ENCODE results near the gene BHLHA15.

Gene BHLHA15

GRCh38 chr7:98211221-98211675, at the start of gene BHLHA15:
BHLHA15 (plus strand) TSS chr7:98211439; CDS start chr7:98212310, 871 bp downstream.
- peak; percentile 38 for DNase-seq

GRCh38 chr7:98162758-98163157, 48.5 kb upstream of the BHLHA15 start:
- no peak for DNase-seq

- DNase-seq: no peak
These were observed 48.0 kb upstream of the BHLHA15 start for GRCh38 chr7:98163269-98163668.

- no peak for DNase-seq
These were observed 47.3 kb upstream of the BHLHA15 start for GRCh38 chr7:98163704-98164494.

GRCh38 chr7:98165827-98166667, 45.2 kb upstream of the BHLHA15 start:
- DNase-seq: peak; percentile 58

GRCh38 chr7:98166668-98166970, 44.6 kb upstream of the BHLHA15 start:
- no peak for DNase-seq

GRCh38 chr7:98167653-98168052, 43.6 kb upstream of the BHLHA15 start:
- DNase-seq: no peak

- DNase-seq: peak; percentile 45
These were observed 42.9 kb upstream of the BHLHA15 start for GRCh38 chr7:98168181-98168903.

- no peak for DNase-seq
These were observed 42.2 kb upstream of the BHLHA15 start for GRCh38 chr7:98168904-98169621.

GRCh38 chr7:98170966-98171365, 40.3 kb upstream of the BHLHA15 start:
- no peak for DNase-seq

GRCh38 chr7:98171449-98171848, 39.8 kb upstream of the BHLHA15 start:
- DNase-seq: no peak

GRCh38 chr7:98174334-98175259, 36.6 kb upstream of the BHLHA15 start:
- DNase-seq: no peak

GRCh38 chr7:98175260-98175940, 35.8 kb upstream of the BHLHA15 start:
- DNase-seq: no peak

GRCh38 chr7:98177553-98177952, 33.7 kb upstream of the BHLHA15 start:
- no peak for DNase-seq

GRCh38 chr7:98178321-98178720, 32.9 kb upstream of the BHLHA15 start:
- no peak for DNase-seq

- DNase-seq: no peak
These were observed 32.3 kb upstream of the BHLHA15 start for GRCh38 chr7:98178762-98179490.

- DNase-seq: no peak
These were observed 30.5 kb upstream of the BHLHA15 start for GRCh38 chr7:98180751-98181150.

- no peak for DNase-seq
These were observed 26.1 kb upstream of the BHLHA15 start for GRCh38 chr7:98185101-98185500.

- DNase-seq: no peak
These were observed 24.6 kb upstream of the BHLHA15 start for GRCh38 chr7:98186452-98187137.

- no peak for DNase-seq
These were observed 24.1 kb upstream of the BHLHA15 start for GRCh38 chr7:98187138-98187502.

Data from activated T-cell treated with anti-CD3 and anti-CD28 coated beads, Interleukin-2, amount 50 U/mL, for 1 hour (primary cell).